IPS-NIHi7 (cell line): ENCODE measurements around the gene ZNF576.
"Not testable (repeated sequence)": the region's sequence is repeated elsewhere in the genome, so short reads cannot be mapped to it uniquely, and the experiment has no call there.

Source experiments
- DNase-seq: peaks from one replicate; pipeline ENCODE4 v3.0.0; 2012; ENCODE audit warnings: mixed read lengths; ENCODE audit errors: extremely low spot score

ZNF576 gene

DNA sequence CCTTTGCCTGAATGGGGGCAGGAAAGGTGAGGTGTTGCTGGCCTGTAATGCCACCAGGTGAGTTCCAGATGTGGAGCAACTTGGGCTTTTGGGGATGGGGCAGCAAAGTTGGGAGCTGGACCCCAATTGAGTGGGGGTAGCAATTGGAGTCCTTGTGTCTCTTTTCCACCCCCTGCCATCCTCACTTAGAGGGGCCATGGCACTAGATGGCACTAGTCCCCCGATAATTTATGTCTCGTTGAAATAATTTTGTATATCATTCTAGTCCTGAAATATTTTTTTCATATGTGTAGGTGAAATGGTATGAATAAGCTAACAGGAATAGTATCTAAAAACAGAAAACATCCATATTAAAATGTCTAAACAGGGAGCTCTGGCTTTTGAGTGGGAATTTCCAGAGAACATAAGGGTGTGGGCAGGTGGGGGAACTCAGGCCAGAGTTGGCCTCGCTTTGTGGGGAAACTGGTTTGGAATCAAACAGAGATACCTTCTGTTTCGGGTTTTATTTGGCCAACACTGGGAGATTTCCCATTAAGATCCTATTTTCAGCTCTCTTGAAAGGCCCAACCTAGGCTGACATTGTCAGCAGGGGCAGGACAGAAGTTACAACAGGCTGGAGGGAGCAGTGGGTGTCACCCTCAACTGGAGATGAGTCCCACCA is 3.4 kb downstream of the ZNF576 start:
- no peak for DNase-seq

DNA sequence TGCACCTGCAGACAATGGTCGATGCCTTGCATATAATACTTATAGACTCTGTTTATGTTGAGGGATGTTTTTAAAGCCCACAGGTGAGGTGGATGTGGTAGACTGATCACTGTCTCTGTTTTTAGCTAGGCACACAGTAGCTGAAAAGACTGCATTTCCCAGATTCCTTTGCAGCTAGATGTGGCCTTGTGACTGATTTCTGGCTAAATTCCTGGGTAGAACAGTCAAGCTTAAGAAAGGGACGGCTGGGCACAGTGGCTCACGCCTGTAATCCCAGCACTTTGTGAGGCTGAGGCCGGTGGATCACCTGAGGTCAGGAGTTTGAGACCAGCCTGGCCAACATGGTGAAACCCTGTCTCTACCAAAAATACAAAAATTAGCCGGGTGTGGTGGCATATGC is 3.9 kb downstream of the ZNF576 start:
- DNase-seq, result not testable (repeated sequence)

DNA sequence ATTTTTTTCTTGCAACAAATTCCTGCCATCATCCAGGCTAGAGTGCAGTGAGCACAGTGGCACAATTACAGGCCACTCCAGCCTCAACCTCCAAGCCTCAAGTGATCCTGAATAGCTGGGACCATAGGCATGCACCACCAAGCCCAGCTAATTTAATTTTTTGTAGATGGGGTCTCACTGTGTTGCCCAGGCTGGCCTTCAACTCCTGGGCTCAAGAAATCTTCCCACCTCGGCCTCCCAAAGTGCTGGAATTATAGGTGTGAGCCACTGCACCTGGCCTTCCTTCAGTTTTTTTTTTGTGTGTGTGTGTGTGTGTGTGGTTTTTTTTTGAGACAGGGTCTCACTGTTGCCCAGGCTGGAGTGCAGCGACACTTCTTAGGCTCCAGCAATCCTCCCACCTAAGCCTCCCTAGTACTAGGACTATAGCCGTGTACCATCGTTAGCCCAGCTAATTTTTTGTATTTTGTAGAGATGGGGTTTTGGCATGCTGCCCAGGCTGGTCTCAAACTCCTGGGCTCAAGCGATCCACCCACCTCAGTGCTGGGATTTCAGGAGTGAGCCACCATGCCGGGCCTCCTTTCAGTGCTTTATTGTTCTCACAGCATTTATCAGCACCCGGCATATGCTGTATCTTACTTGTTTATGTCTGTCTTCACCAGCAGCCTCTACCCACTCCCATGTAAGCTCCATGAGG is 9.6 kb downstream of the ZNF576 start:
- no peak for DNase-seq

DNA sequence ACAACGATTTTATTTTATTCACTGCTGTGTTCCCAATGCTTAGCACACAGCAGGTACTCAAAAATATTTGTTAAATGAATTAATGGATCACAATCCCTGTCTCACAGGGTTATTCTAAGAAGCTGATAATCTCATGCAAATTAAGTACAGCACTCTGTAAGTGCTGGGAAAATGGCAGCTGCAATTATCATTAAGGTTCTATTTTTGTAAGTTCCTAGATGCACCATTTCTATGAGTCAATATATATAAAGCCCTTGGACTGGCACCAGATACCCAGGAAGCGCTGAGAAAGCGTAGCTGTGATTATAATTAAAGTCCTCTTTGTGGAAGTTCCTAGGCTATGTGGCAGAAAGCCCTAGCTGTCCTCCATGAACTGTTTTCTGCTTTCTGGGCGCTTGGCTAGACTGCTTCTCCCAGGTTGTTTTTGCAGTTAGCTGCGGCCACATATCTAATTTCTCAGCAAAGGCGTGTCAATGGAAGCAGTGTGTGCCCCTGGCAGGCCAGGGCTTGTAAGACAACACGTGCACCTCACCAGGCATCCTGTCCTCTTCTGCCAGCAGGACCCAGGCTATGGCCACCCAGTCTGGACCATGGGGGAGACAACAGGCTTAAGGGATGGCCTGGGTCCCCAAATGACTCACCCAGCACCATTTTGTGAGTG is 10.3 kb downstream of the ZNF576 start:
- DNase-seq, result no peak

DNA sequence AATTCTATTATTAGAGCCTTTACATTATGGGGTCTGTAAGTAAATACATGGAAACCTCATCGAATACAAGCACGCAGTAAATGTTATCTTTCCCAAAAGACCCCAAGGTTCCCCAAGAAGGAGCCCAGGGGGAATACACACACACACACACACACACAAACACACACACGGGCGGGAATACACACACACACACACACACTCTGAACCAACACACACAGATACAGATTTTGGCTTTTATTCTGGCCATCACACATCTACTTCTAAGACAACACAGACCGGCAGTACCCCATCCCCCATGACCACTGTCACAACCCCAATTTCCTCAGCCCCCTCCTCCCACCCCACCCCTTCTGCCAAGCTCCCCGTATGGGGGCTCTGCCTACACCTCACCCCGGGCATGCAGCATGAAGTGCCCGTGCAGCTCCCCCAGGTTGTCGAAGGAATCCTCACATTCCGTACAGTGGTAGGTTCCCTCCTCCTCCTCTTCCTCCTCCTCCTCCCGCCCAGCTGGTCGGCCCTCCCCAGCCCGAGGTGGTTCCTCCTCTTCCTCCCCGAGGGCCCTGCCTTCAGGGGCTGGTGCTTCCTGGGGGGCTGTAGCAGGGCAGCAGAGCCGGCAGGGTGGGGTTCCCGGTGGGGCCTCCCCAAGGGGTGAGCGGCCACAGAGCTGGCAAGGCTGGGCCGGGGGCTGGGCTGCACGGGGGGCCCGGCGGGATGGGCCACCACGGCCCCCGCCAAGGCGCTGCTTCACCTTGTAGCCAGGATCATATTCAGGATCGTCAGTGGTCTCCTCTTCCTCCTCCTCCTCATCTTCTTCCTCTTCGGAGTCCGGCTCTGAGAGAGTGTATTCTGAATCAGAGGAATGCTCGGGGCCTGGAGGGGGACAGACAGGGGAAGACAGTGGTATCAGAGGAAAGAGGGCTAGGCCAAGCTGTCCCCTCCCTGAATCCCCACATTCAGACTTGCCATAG is 11.1 kb downstream of the ZNF576 start:
- no peak for DNase-seq

DNA sequence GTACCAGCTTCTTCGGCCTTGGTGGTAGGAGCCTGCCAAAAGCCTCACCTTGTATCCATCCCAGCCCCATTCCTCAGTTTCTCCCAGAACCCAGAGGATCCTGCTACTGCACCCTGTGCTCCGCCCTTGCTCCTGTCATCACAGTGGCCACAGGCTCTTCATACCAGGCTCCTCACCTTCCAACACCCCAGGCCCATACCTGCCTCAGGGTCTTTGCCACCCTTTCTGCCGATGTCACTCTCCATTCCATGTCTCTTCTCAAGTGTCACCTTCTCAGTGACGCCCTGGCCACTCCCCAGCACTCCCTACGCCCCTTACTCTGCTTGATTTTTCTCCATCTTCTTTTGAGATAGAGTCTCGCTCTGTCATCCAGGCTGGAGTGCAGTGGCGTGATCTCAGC is 13.5 kb downstream of the ZNF576 start:
- DNase-seq, result no peak

DNA sequence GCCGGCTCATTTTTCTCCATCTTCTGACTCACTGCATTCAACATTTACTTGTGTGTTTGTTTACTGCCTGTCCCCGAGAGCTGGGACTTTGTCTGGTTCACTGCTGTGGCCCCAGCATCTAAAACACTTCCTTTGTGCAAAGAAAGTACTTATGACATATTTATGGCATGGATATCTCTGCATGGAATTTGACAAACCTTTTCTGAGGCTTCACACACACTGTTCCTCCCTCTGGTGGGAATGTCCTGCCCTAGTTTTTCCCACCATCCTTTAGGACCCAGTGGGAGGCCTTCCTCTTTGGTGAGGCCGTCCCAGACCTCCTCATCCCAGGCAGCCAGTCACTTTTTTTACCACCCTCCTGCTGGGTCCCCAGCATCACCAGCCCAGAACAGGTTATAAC is 14.1 kb downstream of the ZNF576 start:
- DNase-seq, result no peak

DNA sequence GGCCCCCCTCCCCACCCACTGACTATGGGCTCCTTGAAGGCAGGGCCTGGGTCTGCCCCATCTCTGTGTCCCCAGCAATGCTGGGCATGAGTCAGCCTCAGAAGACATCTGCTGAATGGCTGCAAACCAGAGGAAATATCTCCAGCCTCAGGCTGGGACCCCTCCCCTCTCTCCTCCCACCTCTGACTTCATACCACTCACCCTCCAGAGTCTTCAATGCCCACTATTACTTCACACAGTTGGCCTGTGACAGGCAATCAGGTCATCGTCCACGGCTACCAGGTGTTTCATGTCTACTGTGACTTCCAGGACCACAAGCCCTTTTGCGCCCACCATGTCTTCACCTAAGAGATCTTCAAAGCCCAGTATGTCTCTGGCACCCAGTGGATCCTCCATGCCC is 15.4 kb downstream of the ZNF576 start, which contains the start of gene SRRM5:
TSS of gene SRRM5 (plus strand) at position 301 of the 400 bp plus-strand sequence. CDS start at position 335, 34 bp downstream.
- no peak for DNase-seq

DNA sequence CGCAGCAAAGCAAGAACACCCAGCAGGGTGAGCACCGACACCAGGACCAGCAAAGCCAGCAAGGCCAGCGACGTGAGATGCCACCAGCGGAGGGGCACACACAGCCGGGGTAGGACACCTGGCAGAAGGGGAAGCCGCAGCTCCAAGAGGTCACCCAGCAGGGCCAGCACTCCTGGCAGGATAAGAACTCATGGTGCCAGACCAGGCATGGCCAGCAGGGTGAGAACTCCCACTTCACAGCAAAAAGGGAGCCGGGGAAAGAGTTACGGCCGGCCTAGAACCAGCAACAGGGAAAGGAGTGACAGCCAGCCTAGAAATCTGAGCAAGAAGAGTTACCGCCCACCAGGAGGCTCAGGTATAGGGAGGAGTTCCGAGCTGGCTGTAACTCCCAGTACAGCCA is 16.0 kb downstream of the ZNF576 start:
- DNase-seq, result no peak

DNA sequence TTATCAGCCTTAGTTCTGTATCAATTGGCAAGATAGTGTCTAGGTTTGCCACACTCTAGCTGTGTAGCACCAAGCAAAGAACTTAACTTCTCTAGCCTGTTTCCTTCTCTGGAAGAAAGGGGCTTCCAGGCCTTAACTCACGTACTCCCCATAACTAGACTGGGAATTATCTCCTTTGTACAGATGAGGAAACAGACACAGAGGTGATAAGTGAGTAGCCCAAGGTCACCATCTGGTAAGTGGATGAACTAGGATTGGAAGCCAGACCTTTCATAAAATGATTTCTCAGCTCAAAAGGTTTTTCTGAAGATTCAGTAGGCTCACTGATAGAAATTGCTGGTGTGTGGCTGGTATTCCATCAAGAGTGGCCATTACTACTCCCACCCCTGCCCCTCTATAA is 19.9 kb downstream of the ZNF576 start:
- DNase-seq, result no peak

DNA sequence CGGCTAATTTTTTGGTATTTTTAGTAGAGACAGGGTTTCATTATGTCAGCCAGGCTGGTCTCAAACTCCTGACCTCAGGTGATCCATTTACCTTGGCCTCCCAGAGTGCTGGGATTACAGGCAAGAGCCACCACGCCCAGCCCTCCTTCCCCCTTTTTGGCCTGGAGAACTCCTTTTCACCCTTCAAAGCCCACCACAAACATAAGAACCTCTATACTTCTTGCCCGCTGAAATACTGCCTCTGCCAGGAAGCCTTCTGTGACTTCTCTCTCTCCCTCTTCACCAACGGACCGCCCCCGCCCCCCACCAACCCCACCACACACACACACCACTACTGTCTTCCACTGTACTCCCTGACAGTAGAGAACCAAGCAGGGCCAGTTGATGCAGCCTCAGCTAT is 20.6 kb downstream of the ZNF576 start:
- no peak for DNase-seq

DNA sequence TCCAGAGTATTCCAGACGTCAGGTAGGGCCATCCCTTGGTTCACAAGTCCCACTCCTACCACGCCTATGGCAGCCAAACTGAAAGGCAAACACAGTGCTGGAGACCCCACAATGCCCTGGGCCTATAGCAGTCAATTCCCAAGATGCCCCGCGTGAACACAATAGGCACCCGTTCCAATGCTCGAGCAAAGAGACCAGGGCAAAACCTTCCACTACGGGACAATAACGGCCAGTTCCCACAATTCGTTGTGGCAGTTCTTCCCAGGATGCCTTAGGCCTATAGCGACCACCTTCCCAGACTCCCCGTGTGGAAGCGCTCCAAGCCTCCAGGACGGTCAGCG is 22.5 kb downstream of the ZNF576 start:
- DNase-seq, result peak; percentile 54

DNA sequence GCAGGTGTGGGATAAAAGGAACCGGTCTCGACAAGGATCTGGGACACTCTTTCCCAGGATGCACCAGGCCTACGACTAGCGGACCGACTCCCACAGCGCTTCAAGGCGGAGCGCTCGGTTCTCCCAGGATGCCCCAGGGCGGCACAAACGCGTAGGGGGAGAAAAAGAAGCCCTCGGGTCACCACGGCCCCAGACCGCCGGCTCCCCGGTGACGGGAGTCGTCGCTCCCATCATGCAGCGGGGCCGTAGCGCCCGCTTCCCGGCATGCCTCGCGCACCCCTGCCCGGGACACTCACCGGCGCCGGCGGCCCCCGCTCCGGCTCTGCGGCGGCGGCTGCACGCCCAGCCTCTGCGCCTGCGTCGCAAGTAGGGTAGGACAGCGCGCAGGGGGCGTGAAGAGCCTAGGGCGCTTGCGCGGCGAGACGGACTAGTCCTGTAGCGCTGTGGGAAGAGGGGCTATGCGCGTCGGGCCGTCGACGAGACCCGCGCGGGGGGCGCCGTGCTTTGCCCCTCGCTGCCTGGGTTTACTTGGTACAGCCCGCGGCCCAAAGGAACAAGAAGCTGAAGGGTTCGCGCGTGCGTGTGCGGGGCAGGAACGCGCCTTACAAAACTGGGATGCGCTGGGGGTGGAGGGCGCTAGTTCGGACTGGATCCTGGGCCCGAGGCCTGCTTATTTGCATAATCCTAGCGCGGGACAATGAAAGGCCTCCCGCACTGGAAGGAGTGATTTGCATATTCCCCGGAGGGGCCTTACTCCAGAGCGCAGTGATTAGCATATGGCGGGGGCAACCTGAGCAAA is 23.1 kb downstream of the ZNF576 start, which contains the start of gene ZNF428:
TSS of gene ZNF428 (minus strand) at position 368 of the 799 bp plus-strand sequence. CDS start 5,325 bp downstream, outside the sequence.
- peak; percentile 90 for DNase-seq

DNA sequence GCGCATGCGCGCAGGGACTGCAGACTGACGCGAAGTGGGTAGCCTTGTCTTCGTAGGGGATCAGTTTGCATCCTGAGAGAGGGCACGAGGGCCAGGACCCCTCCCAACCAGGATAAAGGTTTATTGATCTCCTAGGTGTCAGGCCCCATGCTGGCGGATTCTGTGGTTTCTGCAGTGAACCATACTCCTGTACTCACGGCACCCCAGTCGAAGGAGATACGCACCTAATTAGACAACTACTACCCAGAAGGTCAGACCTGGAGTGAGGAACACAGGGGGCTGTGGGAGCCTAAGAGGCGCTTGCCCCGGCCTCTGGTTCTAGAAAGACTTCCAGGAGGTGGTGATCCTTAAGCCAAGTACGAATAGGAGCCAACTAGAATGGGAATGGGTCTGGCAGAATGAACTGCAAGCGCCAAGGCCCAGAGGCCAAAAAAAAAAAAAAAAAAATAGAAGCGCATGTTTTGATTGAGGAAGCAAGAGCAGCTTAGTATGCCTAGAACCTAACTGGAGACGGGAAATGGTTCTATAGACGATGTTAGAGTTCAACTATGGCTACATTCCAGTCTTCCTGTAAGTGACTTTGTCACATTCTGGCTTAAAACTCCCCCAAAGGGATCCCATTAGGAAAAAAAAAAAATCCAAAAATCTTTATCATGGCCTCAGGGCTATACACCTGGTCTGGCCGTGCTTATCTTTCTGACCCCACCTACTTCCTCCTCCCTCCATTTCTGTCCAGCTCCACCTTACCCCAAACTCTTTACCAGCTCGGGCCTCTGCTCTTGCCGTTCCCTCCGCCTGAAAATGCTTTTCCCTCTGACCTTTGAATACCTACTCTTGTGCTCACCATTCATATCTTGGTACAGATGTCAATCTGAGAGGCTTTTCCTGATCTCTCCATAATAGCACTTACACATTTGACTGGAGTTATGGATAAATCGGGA is 23.9 kb downstream of the ZNF576 start:
- no peak for DNase-seq

DNA sequence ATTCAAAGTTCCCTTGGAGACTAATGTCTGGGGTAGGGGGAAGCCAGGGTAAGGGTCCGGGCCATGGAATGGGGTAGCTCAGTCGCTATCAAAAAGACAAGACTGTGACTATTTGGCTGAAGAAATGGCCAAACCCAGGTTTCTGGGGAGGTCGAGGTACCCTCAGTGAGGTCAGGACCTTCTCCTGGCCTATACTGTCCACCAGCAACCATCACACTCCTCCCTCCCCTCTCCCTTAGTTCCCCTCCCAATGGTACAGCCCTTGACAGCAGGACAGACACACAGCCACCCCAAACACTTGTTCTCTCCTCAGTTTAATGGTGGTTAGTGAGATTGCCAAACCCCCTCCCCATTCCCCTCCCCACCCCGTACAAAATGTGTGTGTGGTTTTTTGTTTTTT is 25.7 kb downstream of the ZNF576 start:
- no peak for DNase-seq

DNA sequence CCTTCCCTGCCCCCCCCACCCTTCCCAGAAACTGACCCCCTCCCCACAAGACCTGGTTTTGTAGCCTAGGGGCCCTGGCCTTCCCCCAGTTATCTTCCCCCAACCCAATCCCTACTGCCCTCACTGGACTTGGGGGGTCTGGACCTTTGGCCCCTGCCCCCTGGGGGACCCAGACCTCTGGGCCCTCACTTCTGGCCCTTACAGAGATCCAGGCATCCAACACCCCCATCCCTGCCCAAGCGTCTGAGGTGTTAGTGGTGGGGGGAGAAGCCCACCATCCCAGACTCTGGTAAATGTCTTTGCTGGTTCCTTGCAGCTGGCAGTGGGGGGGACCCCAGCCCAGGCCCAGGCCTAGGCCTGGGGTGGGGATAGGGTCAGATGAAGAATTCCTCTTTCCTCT is 26.6 kb downstream of the ZNF576 start:
- DNase-seq, result no peak

DNA sequence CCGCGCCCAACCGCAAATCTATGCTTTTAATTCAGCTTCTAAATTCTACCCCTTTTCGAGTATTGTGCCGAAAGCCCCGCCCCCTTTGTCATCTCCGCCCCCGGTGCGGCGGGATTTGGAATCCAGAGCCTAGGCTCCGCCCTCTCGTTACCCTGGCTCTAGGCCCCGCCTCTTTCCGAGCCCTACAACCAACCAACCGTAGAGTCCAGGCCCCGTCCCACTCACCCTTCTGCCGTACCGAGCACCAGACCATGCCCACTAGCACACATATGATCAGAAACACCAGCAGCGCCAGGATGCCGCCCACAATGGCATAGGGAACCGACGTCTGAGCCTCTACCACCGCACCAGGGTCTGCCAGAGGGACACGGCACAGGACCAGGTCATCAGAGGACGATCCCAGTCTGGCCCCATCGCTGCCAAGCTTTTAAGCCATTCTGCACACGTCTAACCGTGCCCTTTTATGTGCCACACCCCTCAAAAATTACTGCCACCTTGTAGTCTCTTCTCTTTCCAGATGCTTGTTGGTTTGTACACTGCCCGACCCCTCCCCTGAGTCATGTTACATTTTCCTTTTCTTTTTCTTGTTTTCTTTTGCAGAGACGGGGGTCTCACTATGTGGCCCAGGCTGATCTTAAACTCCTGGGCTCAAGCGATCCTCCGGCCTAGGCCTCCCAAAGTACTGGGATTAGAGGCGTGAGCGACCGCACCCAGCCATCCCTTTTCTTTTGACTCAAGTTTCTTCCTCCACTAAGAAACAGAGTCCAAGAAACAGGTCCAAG is 27.7 kb downstream of the ZNF576 start:
- DNase-seq, result peak; percentile 85

DNA sequence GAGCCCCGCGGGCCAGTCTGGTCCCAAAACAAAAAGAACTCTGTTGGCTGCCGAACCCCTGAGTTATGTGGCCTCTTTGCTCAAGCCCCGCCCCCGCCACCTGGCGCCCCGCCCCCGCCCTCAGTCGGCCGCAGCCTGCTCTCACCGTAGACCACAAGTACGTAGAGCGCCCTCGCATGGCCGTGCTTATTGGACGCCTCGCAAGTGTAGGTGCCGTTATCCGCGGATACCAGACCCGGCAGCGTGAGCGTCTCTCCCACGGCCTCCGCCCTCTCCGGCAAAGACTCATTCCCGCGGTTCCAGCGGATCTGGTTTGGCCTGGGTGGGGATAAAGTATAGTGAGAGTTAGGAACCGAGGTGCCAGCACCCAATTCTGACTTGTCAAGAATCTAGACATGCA is 28.5 kb downstream of the ZNF576 start:
- peak; percentile 91 for DNase-seq
